GM18861 (cell line): Measurements from ENCODE around the gene AXIN2.
"Not testable (repeated sequence)": the region's sequence is repeated elsewhere in the genome, so short reads cannot be mapped to it uniquely, and the experiment has no call there.

Experiments
- ATAC-seq: cut with Tn5 transposase; IDR thresholded peaks from one replicate; pipeline ENCODE4 v1.9.1; 2021; ENCODE audit not compliant: unreplicated experiment

AXIN2 gene

DNA sequence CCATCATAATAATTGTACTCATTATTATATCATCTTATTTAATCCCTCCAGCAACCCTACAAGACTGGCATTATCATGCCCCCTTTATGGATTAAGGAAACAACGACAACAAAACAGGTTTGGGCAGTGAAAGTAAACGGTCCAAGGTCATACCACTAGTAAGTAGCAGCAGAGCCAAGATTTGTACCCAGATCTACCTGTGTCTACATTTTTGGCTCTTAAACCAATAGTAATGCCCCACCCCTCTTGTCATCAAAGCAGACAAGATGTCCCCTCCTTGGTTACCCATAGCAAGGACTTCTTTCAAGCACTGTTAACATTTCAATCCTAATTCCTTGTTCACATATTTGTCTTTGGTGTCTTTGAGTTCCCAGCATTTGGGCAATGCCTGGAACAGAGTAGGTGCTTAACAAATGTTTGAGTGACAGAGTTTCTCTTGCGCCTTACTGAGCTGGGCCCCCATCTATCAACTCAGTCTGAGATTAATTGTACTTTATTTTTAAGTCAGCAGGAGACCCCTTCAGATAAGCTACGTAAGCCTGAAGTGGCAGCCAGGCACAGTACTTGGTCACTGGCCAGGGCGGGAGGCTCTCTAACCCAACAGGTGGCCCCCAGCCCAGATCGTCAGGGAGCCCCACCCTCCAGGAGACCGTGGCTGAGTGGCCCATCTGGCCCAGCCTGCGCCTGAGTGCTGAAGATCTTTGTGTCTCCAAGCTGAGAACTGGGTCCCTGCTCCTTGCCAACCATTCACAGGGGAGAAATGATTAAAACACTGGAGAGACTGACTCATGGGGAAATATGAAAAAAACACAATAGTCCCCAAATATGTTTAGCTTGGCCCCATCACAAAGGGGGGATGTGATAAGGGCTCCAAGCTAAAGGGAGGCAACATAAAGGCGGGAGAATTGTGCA, 75.8 kb downstream of the AXIN2 start:
- ATAC-seq, result no peak

DNA sequence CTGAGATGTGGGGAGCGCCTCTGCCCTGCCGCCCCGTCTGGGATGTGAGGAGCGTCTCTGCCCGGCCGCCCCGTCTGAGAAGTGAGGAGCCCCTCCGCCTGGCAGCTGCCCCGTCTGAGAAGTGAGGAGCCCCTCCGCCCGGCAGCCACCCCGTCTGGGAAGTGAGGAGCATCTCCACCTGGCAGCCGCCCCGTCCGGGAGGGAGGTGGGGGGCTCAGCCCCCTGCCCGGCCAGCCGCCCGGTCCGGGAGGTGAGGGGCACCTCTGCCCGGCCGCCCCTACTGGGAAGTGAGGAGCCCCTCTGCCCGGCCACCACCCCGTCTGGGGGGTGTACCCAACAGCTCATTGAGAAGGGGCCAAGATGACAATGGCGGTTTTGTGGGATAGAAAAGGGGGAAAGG, 77.0 kb downstream of the AXIN2 start:
- ATAC-seq, result not testable (repeated sequence)

DNA sequence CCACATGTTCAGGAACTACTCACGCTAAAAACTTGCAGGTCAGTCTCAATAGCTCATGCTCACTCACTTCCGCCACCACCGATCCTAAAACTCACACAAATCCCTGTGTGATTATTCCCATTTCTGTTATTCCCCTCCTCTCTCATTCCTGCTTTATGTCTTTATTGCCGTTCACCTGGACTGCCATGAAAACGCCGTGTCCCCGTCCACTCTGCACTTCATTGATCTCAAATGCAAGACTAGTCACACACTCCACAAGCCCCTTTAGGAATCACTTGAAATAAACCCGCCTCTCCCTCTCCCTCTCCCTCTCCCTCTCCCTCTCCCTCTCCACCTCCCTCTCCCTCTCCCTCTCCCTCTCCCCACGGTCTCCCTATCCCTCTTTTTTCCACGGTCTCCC, 78.0 kb downstream of the AXIN2 start:
- ATAC-seq, result no peak

DNA sequence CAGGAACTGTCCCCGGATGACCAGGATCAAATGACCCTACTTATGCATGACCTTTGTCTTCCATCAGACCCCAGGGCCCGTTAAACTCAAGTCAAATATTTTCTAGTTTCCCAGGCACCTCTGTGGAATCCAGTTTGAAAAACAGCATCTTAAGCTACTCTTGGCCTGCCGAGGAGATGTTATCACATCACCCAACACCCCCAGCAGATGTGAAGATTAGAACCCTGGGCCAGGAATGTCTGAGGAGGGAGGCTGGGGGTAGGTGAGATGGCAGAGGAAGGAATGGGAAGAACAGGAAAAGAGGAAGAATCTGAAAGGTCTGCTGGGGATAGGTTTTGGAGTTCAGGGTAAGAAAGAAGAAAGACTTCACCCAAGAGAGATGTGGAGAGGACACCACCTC, 79.2 kb downstream of the AXIN2 start:
- ATAC-seq, result no peak

DNA sequence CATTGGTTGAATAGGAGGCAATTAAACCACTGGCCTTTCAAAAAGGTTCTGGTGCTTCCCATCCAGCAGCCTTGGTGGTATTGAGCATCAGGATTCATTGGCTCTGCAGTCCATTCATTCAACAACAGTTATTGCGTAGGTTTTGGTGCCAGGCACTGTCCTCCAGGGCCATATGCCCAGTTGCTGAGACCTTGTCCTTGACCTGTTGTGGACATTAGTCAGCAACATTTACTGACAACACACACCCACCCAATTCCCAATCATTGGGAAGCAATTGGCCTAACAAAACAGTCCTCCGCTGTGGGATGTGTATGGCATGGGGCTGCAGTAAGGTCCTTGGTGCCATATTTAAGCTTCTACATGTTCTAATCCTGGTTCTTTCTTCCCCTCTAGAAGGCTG, 82.2 kb downstream of the AXIN2 start:
- no peak for ATAC-seq
